ENCODE measurements around the gene MYORG.

DNA sequence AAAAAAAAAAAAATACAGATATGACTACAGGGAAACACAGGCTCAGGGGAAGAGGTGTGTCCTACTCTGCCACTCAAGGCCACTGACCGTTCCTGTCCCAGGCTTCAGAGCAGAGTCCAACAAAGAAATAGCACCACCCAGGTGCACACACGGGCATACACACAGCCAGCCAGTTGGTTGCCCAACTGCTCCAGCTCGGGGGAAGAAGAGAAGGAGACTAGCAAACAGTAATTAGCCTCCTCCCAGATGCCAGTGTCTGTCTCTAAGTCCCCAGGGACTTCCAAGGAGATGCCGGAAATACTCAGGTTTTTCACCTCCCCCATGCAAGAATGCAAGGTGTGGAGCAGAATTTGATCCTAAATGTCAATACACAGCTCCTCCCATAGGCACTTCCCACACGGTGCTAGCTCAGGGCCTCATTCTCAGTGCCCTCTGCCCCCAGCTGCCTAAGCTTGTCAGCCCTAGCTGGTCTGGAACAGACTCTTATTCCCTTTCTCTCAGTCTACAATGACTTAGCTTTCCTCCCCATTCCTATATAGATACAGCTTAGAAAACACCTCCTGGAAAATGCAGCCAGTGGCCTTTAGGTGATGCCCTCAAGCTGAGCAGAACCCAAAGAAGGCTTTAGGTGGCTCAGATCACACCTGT, 1.7 kb downstream of the MYORG start:
- TF ChIP-seq, protein P1, sequence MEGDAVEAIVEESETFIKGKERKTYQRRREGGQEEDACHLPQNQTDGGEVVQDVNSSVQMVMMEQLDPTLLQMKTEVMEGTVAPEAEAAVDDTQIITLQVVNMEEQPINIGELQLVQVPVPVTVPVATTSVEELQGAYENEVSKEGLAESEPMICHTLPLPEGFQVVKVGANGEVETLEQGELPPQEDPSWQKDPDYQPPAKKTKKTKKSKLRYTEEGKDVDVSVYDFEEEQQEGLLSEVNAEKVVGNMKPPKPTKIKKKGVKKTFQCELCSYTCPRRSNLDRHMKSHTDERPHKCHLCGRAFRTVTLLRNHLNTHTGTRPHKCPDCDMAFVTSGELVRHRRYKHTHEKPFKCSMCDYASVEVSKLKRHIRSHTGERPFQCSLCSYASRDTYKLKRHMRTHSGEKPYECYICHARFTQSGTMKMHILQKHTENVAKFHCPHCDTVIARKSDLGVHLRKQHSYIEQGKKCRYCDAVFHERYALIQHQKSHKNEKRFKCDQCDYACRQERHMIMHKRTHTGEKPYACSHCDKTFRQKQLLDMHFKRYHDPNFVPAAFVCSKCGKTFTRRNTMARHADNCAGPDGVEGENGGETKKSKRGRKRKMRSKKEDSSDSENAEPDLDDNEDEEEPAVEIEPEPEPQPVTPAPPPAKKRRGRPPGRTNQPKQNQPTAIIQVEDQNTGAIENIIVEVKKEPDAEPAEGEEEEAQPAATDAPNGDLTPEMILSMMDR (IDR thresholded peaks at IDR 0.05; ENCODE audit: borderline replicate concordance, extremely low read depth, low read length, poor library complexity, severe bottlenecking), result no peak
- no peak for TF ChIP-seq EZH2 (IDR thresholded peaks at IDR 0.05; ENCODE audit: borderline replicate concordance, low read depth, low read length, severe bottlenecking)
